Activated CD8-positive, alpha-beta memory T cell treated with anti-CD3 and anti-CD28 coated beads for 48 hours (primary cell): ENCODE measurements around the gene THSD4.

Experiments
- DNase-seq, 3 experiments: peaks; one replicate each; pipeline ENCODE4 v3.0.0-alpha.2; 2020; ENCODE audit warnings: low read depth in 2 of 3, low spot score in 2 of 3

THSD4 gene

GRCh38 chr15:71603379-71603778, 488.1 kb downstream of the THSD4 start:
- no peak for DNase-seq

- DNase-seq: no peak
Measured at GRCh38 chr15:71607383-71607782, 492.1 kb downstream of the THSD4 start.

- no peak for DNase-seq
Measured at GRCh38 chr15:71610728-71611552, 495.7 kb downstream of the THSD4 start.

- DNase-seq: no peak
Measured at GRCh38 chr15:71611553-71612396, 496.5 kb downstream of the THSD4 start.

DNA sequence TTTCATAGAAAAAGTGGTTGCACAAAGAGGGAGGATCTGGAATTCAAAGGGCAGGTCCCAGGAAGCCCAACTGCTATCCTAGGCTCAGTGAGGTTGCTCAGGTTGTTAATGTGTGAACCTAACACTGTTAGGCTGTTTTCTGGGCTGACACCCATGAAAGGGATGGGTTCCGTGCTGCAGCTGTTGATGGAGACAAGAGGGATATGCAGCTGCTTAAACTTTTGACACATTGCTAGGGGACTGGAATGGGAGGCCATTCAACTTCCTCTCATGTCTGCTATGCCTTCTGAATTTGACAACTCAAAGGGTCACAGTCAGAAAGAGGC, 497.1 kb downstream of the THSD4 start:
- DNase-seq: no peak

GRCh38 chr15:71612869-71613268, 497.6 kb downstream of the THSD4 start:
- no peak for DNase-seq

DNA sequence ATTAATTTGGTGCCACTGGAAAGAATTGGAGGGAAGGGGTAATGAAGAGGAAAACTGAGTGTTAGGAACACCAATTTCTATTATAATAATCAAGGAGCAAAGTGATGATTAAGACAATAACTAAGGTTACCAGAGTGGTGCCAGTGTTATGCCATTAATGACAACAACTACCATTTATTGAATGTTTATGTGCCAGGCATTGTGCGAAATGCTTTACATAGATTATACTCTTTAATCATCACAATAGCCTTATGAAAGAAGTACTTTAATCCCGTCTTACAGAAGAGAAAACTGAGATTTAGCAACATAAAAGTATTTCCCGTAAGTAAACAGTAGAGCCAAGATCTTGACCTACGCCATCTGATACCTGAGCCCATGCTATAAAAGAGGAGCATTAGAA, 507.8 kb downstream of the THSD4 start:
- no peak for DNase-seq

DNA sequence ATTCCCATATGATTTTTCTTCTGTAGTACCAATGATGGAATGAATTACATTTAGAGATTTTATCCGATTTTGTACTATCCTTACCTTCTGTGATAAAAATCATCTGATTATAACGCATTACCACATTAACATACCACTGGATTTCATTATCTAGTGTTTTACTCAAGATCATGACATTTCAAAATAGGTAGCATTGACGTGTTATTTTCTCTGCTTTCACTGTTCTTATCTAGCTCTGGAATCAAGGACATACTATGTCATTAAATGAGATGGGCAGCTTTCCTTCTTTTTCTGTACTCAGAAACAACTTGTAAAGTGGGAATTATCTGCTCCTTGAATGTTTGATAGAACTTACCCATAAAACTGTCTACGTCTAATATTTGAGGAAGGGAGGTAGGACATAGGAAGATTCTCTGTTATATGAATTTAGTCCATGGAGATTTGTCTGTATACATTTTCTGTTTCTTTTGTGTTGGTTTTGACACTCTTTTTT, 511.4 kb downstream of the THSD4 start:
- no peak for DNase-seq

GRCh38 chr15:71627188-71627587, 511.9 kb downstream of the THSD4 start:
- no peak for DNase-seq

DNA sequence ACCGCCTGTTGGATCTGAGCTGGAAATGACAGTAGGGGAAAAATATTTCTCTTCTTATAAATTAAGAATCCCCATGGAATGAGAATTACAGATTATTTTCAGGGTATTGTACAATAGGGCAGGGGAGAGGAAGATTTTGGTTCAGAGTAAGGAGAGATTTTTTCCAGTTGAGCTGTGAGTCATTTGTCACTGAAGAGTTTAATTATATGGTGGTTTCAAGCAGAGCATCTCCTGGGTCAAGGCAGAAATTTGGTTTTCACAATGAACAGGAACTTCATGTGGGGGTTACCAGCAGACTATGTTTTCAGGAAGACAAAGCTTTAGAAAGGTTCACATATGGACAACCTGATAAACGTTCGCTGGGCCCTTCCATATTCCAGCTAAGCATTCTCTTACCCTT, 512.3 kb downstream of the THSD4 start:
- no peak for DNase-seq

DNA sequence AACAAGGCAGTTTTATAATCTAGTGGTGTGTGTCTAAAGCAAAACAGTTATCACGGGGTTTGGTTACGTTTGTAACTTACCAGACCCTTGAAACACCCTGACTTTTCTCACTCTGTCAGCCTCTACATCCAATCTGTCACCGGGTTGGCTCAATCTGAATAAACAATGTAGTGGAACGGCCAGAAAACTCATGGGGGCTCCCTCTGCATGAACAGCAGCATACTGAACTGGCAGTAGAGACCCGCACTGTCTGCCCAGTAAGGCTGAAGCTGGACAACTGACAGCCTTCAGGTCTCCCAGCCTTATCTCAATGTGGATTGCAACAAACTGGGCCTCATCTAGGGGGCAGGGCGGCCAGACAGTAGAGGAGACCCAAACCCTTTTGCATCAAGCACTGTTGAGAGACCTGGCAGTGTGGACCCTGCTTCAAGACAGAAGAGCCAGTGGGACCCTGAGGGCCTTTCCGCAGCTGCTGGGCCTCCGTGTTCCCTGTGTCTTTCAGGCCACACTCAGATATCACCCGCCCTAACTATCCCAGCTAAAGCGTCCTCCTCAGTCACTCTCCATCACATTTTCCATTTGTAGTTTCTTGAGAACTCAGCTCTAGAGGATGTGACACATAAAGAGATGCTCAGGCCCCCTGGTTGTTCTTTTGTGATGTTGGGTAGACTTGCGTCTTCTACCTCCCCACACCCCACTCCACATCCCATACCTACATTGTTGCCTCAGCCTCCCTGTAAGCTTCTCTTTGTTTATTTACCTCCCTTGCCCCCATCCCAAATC, 513.9 kb downstream of the THSD4 start:
- DNase-seq: no peak

GRCh38 chr15:71629781-71630474, 514.7 kb downstream of the THSD4 start:
- no peak for DNase-seq

GRCh38 chr15:71630475-71630809, 515.2 kb downstream of the THSD4 start:
- DNase-seq: no peak

DNA sequence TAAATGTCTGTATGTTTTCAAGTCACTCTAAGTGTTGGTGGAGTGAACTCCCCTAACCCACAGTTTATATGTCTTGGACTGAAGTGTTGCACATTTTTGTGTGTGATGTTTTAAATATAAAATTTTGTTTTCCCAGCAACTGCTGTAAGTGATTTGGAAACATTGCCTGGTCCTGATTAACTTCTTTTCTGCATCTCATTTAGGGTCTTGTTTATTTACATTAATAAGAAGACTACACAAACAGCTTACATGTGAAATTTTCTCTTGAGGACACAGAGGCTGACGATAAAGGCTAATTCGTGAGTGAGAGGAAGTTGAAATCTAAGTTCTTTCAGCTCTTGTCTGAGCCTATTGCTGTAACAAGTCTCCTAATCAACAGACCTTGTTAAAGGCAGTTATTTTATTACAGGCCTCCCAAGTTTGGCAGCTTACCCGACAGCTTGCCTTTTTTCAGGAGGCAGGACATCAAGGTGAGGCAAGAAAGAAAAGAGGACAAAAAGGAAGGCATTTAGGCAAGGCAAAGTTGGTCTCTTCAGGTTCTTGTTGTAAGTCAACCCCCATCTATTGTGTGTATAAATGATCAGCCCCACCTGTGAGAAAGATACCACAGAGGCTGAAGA, 517.4 kb downstream of the THSD4 start:
- DNase-seq: no peak

DNA sequence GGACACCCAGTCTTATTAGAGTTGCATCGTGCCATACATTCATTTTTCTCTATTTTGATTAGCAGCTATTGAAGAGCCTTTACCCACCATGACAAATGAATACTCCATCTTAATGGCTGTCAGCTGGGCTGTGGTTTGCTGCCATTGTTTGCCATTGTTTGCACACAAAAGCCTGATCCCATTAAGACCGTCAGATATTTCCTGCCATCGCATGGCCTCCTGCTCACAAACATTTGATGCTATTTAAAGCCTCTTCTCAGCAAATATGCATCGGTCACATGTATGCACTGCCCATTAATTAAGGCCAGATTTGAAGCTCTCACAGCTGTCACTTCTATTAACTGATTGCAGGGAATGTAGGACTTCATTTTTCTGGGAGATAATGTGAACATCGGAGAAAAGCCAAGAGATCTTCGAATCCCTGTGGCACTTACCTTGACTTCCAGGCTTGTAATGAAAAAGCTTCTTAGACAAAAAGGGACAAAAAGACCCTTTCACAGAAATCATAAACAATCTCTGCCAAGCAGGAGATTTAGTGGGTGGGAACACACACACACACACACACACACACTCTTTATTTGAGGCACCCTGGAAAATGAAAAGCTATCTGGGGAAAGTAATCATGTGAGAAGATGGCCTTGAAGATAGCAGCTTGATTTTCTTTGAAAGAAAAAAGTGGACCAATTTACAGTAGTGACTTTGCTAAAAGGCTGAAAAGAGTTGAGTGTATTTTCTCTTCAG, 519.7 kb downstream of the THSD4 start:
- DNase-seq: no peak

DNA sequence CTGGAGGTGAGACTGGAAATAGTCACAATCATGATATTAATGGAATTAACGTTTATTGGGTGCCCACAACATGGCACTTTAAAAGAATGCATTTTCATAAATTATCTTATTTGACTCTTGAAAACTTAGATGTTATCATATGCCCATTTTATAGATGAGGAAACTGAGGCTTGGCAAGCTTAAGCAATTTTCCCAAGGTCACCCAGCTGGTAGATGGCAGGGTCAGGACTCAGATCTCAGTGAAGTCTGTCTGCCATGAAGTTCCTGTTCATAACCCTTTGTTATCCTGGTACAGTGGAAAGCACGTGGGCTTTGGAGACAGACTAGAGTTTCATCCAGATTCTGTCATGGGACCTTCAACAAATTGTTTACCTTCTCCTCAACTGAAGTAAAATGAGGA, 520.5 kb downstream of the THSD4 start:
- DNase-seq: no peak

DNA sequence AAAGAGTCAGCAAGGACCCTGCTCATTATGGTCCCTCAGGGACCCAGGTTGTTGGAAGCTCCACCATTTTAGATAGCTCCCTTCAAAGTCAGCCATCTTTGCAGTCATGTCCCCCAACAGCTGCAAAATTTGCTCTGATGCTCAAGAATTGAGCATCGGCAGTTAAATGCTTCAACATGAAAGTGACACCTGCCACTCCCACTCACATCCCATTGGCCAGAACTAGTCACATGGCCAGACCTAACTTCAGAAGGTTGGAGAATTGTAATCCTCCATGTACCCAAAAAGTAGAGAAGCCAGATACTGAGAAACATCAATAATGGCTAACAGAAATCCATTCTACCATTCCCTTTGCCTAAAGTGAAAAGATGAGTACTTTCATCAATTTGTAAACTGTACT, 523.6 kb downstream of the THSD4 start:
- no peak for DNase-seq

GRCh38 chr15:71639471-71639870, 524.2 kb downstream of the THSD4 start:
- DNase-seq: no peak

GRCh38 chr15:71643918-71644317, 528.6 kb downstream of the THSD4 start:
- no peak for DNase-seq
